ENCODE measurements around the gene ATP9B.

- no peak for TF ChIP-seq EZH2phosphoT487 (IDR thresholded peaks at IDR 0.05; ENCODE audit: insufficient read depth, low read depth)
- TF ChIP-seq EZH2 (IDR thresholded peaks at IDR 0.05; ENCODE audit: insufficient read depth, poor library complexity, severe bottlenecking): no peak
Measured at GRCh38 chr18:79368681-79369080, 299.5 kb downstream of the ATP9B start.

Data from GM23248 (cell line).